ENCODE data around the gene NEB. TPM values are rescaled to one million over a fixed set of nuclear protein-coding genes. Genes with fewer than 3 reads are reported as not detected.

Gene NEB
- polyA plus RNA-seq, 1 donor from 2014 or later = 0.38 TPM

GRCh38 chr2:151730262-151730975, 3.9 kb downstream of the NEB start:
- H3K36me3 ChIP-seq (ENCODE audit: insufficient read depth, low read length) = no peaks in the 10 kb centered on the region
- TF ChIP-seq REST (IDR thresholded peaks at IDR 0.05; ENCODE audit: borderline replicate concordance) (no peak), EP300 (conservative IDR thresholded peaks at IDR 0.05; ENCODE audit: poor library complexity, severe bottlenecking) (no peak), POLR2AphosphoS5 (IDR thresholded peaks at IDR 0.05) (no peak), TAF1 (IDR thresholded peaks at IDR 0.05; ENCODE audit: low read depth) (no peak), EZH2 (IDR thresholded peaks at IDR 0.05; ENCODE audit: borderline replicate concordance, insufficient read depth, low read length, poor library complexity, severe bottlenecking) (no peak), MXI1 (conservative IDR thresholded peaks at IDR 0.05; ENCODE audit: poor library complexity, severe bottlenecking) (no peak), SMC3 (conservative IDR thresholded peaks at IDR 0.05; ENCODE audit: poor library complexity) (no peak)
- TF ChIP-seq, protein P1, sequence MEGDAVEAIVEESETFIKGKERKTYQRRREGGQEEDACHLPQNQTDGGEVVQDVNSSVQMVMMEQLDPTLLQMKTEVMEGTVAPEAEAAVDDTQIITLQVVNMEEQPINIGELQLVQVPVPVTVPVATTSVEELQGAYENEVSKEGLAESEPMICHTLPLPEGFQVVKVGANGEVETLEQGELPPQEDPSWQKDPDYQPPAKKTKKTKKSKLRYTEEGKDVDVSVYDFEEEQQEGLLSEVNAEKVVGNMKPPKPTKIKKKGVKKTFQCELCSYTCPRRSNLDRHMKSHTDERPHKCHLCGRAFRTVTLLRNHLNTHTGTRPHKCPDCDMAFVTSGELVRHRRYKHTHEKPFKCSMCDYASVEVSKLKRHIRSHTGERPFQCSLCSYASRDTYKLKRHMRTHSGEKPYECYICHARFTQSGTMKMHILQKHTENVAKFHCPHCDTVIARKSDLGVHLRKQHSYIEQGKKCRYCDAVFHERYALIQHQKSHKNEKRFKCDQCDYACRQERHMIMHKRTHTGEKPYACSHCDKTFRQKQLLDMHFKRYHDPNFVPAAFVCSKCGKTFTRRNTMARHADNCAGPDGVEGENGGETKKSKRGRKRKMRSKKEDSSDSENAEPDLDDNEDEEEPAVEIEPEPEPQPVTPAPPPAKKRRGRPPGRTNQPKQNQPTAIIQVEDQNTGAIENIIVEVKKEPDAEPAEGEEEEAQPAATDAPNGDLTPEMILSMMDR (IDR thresholded peaks at IDR 0.05; ENCODE audit: poor library complexity, severe bottlenecking) = no peak
- no peaks in the 10 kb centered on the region for H3F3A ChIP-seq (ENCODE audit: insufficient read depth, low read length, poor library complexity, severe bottlenecking)
- H3K9me3 ChIP-seq (ENCODE audit: low read length) = no peaks in the 10 kb centered on the region
- no peak overlapping the region for H3K4me3 ChIP-seq (ENCODE audit: low read length)
- no peaks in the 10 kb centered on the region for H3K79me2 ChIP-seq (replicated peaks; ENCODE audit: insufficient read depth, low read length)
- H3K4me2 ChIP-seq (ENCODE audit: low read length) = no peak overlapping the region
- no peak overlapping the region for H3K27ac ChIP-seq (ENCODE audit: low read length)
- H4K20me1 ChIP-seq (ENCODE audit: insufficient read depth) = no peaks in the 10 kb centered on the region
- H3K27me3 ChIP-seq (ENCODE audit: insufficient read depth, low read depth, low read length) = no peaks in the 10 kb centered on the region
- H3K9me2 ChIP-seq (ENCODE audit: insufficient read depth, low read length) = no peaks in the 10 kb centered on the region
- H2AFZ ChIP-seq (ENCODE audit: low read depth, low read length) = no peak overlapping the region
- no peak overlapping the region for H3K9ac ChIP-seq (ENCODE audit: low read length)

DNA sequence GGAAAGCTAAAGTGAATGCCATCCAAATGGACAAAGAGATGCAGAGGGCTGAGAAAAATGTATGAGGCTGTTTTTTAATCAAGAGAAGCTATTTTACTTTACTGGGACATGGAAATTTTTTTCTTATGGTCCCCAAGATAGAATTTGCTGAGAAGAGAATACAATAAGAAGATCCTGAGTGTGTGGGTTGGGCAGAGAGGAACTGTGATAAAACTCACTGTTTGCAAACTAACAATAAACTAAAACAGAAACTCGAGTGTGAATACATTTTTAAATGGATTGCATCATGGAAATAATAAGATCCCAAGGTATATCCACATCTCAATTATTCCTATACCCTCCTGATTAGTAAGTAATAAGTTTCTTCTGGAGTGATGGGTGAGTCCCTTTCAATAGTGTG, 4.4 kb downstream of the NEB start:
- H3K27me3 ChIP-seq (ENCODE audit: insufficient read depth, low read depth, low read length) = no peaks in the 10 kb centered on the region
- H3K9me3 ChIP-seq (ENCODE audit: low read length) = no peaks in the 10 kb centered on the region
- no peaks in the 10 kb centered on the region for H3K79me2 ChIP-seq (replicated peaks; ENCODE audit: insufficient read depth, low read length)
- H4K20me1 ChIP-seq (ENCODE audit: insufficient read depth) = no peaks in the 10 kb centered on the region
- H3K4me2 ChIP-seq (ENCODE audit: low read length) = no peak overlapping the region
- no peaks in the 10 kb centered on the region for H3K36me3 ChIP-seq (ENCODE audit: insufficient read depth, low read length)
- no peak overlapping the region for H3K9ac ChIP-seq (ENCODE audit: low read length)
- no peaks in the 10 kb centered on the region for H3F3A ChIP-seq (ENCODE audit: insufficient read depth, low read length, poor library complexity, severe bottlenecking)
- no peak overlapping the region for H3K4me3 ChIP-seq (ENCODE audit: low read length)
- no peaks in the 10 kb centered on the region for H3K9me2 ChIP-seq (ENCODE audit: insufficient read depth, low read length)
- no peak overlapping the region for H3K27ac ChIP-seq (ENCODE audit: low read length)
- H2AFZ ChIP-seq (ENCODE audit: low read depth, low read length) = no peak overlapping the region
- no peak for TF ChIP-seq REST (IDR thresholded peaks at IDR 0.05; ENCODE audit: borderline replicate concordance)
- no peak for TF ChIP-seq MXI1 (conservative IDR thresholded peaks at IDR 0.05; ENCODE audit: poor library complexity, severe bottlenecking)
- no peak for TF ChIP-seq TAF1 (IDR thresholded peaks at IDR 0.05; ENCODE audit: low read depth)
- TF ChIP-seq RAD21 (conservative IDR thresholded peaks at IDR 0.05) = no peak
- no peak for TF ChIP-seq POLR2AphosphoS5 (IDR thresholded peaks at IDR 0.05)
- TF ChIP-seq SMC3 (conservative IDR thresholded peaks at IDR 0.05; ENCODE audit: poor library complexity) = no peak
- no peak for TF ChIP-seq EP300 (conservative IDR thresholded peaks at IDR 0.05; ENCODE audit: poor library complexity, severe bottlenecking)
- TF ChIP-seq, protein P1 (IDR thresholded peaks at IDR 0.05; ENCODE audit: poor library complexity, severe bottlenecking) = no peak
- TF ChIP-seq EZH2 (IDR thresholded peaks at IDR 0.05; ENCODE audit: borderline replicate concordance, insufficient read depth, low read length, poor library complexity, severe bottlenecking) = no peak
